NCI-H146 treated with DMSO at 0.1 percent for 48 hours (cell line): ENCODE measurements around the gene CLEC14A.

ENCODE experiments used
- DNase-seq: peaks from one replicate; lab custom pipeline; 2025; ENCODE audit not compliant: unreplicated experiment; lab: John Stamatoyannopoulos, UW

Gene CLEC14A, protein sequence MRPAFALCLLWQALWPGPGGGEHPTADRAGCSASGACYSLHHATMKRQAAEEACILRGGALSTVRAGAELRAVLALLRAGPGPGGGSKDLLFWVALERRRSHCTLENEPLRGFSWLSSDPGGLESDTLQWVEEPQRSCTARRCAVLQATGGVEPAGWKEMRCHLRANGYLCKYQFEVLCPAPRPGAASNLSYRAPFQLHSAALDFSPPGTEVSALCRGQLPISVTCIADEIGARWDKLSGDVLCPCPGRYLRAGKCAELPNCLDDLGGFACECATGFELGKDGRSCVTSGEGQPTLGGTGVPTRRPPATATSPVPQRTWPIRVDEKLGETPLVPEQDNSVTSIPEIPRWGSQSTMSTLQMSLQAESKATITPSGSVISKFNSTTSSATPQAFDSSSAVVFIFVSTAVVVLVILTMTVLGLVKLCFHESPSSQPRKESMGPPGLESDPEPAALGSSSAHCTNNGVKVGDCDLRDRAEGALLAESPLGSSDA

GRCh38 chr14:38255673-38256532 lies at the start of gene CLEC14A:
Gene CLEC14A, minus strand, starts transcription at chr14:38256093. Its CDS starts 71 bp downstream, at chr14:38256022.
- DNase-seq: no peak

- DNase-seq: no peak
Measured at GRCh38 chr14:38302966-38303365, 47.1 kb upstream of the CLEC14A start.

DNA sequence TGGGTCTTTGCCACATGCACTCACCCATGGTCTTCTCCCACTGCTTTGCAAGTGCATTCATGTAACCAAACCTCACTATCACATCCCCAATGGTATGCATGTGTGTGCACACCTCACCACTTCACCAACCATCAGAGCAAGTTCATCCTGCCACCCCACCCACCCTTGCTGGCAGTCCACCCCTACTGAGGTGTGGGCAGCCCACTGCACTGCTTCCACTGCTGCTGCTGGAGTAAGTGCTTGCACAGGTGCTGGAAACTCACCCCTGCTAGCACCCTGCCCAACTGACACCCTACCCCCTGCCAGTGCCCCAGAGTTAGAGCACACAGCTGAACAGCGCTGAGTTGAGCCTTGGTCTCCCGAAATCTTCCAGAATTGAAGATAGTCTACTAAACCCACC lies 46.1 kb upstream of the CLEC14A start:
- no peak for DNase-seq

DNA sequence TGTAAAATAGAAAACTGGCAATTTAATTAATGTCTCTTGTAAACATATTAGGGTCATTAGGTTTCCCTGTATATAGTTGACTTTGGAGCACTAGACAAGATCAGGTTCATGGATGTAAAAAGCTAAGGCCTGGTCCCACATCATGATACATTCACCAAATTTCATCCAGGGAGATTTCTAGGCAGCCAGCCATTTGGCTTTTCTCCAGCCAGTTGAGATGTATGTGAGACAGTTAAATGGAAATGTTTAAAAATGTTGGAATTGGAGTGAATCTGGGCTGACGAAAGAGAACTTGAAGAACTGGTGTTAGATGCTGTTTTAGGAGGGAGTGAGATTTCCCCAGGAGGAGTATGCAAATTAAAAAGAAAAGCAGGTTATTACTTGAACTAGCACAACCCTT lies 41.8 kb upstream of the CLEC14A start:
- DNase-seq: no peak

- no peak for DNase-seq
Measured at GRCh38 chr14:38291681-38292467, 36.0 kb upstream of the CLEC14A start.

- no peak for DNase-seq
Measured at GRCh38 chr14:38290601-38291188, 34.8 kb upstream of the CLEC14A start.

- no peak for DNase-seq
Measured at GRCh38 chr14:38286452-38286851, 30.6 kb upstream of the CLEC14A start.

- no peak for DNase-seq
Measured at GRCh38 chr14:38285962-38286361, 30.1 kb upstream of the CLEC14A start.

DNA sequence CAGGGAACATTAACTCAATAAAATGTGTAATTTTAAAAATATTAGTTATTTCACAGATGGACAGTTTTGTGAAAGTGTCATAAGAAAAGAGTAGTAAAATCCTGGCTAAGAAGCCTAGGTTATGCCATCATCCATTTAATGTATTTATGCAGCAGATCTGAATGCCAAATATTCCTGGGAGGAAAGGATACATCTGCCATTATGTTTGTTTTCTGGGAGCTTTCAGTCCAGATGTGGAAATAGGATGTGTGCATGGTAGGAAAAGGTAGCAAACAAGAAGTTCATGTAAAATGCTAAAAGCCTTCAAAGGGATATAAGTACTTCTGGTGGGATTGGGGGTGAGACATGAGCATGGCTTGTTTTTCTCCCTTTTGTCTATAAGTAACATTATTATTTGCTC lies 27.0 kb upstream of the CLEC14A start:
- no peak for DNase-seq

DNA sequence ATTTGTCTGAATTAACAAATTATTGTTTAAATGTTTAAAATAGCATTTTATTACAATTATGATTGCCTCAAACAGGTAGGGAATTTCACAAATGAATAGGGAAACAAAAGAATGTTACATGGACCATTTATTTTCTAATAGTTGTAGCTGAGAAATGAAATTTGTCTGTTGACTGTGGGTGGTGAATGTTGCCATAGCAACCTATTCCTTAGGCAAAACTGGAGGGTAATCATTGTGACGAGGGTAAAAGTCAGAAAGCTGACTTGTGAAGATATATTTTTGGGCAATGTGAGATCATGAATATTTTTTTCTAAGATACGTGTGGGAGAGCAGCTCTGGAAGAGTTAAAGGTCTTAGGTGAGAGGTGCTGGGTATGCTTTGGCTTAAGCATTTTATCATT lies 24.2 kb upstream of the CLEC14A start:
- no peak for DNase-seq

GRCh38 chr14:38279572-38279971 lies 23.7 kb upstream of the CLEC14A start:
- DNase-seq: peak; percentile 2

DNA sequence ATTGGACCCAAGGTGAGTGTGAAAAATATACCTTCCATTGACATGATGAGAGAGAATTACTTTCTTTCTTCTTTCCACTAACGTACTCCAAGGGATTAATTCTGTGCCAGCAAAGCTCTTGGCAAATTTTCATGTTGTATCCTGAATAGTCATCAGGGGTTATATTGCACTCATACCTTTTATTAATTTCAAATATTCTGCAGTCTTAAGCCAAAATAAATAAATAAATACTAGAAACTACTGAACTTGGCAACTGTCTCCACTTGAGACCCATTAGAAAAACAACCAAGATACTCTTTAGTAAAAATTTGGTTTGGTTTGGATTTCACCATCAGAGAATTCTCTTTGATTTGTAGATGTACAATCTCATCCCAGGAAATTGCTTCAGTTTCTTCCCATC lies 22.1 kb upstream of the CLEC14A start:
- no peak for DNase-seq

- DNase-seq: no peak
Measured at GRCh38 chr14:38262844-38263243, 7.0 kb upstream of the CLEC14A start.

GRCh38 chr14:38261620-38262019 lies 5.7 kb upstream of the CLEC14A start:
- no peak for DNase-seq

GRCh38 chr14:38257507-38257906 lies 1.6 kb upstream of the CLEC14A start:
- DNase-seq: no peak

GRCh38 chr14:38256533-38256840 lies 594 bp upstream of the CLEC14A start:
- DNase-seq: no peak

- DNase-seq: no peak
Measured at GRCh38 chr14:38255408-38255672, 553 bp downstream of the CLEC14A start.

DNA sequence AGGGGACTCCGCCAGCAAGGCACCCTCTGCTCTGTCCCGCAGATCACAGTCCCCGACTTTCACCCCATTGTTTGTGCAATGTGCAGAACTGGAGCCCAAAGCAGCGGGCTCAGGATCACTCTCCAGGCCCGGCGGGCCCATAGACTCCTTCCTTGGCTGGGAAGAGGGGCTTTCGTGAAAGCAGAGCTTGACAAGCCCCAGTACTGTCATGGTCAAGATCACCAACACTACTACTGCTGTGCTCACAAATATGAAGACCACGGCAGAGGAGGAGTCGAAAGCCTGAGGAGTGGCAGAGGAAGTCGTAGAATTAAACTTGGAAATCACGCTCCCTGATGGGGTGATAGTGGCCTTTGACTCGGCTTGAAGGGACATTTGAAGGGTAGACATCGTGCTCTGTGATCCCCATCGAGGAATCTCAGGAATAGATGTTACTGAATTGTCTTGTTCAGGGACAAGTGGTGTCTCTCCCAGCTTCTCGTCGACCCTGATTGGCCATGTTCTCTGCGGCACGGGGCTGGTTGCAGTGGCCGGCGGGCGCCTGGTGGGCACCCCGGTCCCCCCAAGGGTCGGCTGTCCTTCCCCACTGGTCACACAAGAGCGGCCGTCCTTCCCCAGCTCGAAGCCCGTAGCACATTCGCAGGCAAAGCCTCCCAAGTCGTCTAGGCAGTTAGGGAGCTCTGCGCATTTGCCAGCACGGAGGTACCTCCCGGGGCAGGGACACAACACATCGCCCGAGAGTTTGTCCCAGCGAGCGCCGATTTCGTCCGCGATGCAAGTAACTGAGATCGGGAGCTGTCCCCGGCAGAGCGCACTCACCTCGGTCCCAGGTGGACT lies 1.1 kb downstream of the CLEC14A start:
- no peak for DNase-seq

DNA sequence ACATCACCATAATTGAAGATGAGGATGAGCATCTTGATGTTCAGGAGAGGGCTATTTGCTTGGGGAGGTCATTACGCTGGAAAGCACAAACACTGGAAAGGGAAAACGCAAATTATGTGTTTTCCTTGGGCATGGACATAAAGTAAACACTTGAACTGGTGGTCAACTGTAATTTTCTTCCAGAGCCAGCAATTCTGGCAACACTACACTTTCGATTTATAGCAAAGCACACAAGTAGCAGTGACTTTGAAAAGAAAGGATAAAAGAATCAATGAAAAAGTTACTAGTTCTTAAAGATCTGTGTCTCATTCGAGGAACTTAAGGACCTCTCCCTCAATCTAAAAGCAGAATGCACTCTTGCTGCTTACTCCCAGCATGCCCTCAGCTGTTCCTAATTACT lies 2.2 kb downstream of the CLEC14A start:
- no peak for DNase-seq

GRCh38 chr14:38252066-38252710 lies 3.7 kb downstream of the CLEC14A start:
- no peak for DNase-seq
